ENCODE data around the gene TRERF1.

- TF ChIP-seq ZNF281 (CRISPR knock-in tag; IDR thresholded peaks at IDR 0.05) = no peak
- TF ChIP-seq, protein P1, sequence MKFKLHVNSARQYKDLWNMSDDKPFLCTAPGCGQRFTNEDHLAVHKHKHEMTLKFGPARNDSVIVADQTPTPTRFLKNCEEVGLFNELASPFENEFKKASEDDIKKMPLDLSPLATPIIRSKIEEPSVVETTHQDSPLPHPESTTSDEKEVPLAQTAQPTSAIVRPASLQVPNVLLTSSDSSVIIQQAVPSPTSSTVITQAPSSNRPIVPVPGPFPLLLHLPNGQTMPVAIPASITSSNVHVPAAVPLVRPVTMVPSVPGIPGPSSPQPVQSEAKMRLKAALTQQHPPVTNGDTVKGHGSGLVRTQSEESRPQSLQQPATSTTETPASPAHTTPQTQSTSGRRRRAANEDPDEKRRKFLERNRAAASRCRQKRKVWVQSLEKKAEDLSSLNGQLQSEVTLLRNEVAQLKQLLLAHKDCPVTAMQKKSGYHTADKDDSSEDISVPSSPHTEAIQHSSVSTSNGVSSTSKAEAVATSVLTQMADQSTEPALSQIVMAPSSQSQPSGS (CRISPR knock-in tag; IDR thresholded peaks at IDR 0.05; ENCODE audit: borderline replicate concordance, low read depth) = no peak
- no peak for TF ChIP-seq CTCF (IDR thresholded peaks at IDR 0.05)
- TF ChIP-seq, protein P2, sequence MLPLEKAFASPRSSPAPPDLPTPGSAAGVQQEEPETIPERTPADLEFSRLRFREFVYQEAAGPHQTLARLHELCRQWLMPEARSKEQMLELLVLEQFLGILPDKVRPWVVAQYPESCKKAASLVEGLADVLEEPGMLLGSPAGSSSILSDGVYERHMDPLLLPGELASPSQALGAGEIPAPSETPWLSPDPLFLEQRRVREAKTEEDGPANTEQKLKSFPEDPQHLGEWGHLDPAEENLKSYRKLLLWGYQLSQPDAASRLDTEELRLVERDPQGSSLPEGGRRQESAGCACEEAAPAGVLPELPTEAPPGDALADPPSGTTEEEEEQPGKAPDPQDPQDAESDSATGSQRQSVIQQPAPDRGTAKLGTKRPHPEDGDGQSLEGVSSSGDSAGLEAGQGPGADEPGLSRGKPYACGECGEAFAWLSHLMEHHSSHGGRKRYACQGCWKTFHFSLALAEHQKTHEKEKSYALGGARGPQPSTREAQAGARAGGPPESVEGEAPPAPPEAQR (CRISPR knock-in tag; IDR thresholded peaks at IDR 0.05) = no peak
- no peak for TF ChIP-seq ZNF138 (CRISPR knock-in tag; conservative IDR thresholded peaks at IDR 0.05)
- TF ChIP-seq ZNF219 (CRISPR knock-in tag; IDR thresholded peaks at IDR 0.05; ENCODE audit: borderline replicate concordance) = no peak
- no peak for TF ChIP-seq TEAD4 (CRISPR knock-in tag; IDR thresholded peaks at IDR 0.05)
- TF ChIP-seq SMAD4 (CRISPR knock-in tag; IDR thresholded peaks at IDR 0.05) = no peak
- TF ChIP-seq TCF7 (CRISPR knock-in tag; IDR thresholded peaks at IDR 0.05; ENCODE audit: low read depth) = no peak
- no peak for TF ChIP-seq SOX15 (CRISPR knock-in tag; IDR thresholded peaks at IDR 0.05)
- no peak for TF ChIP-seq SP1 (CRISPR knock-in tag; conservative IDR thresholded peaks at IDR 0.05)
- no peak for TF ChIP-seq IRF2 (CRISPR knock-in tag; IDR thresholded peaks at IDR 0.05; ENCODE audit: borderline replicate concordance, low read depth)
- no peak for TF ChIP-seq KAT7 (CRISPR knock-in tag; IDR thresholded peaks at IDR 0.05; ENCODE audit: borderline replicate concordance)
Measured at GRCh38 chr6:42363926-42364849, 87.5 kb downstream of the TRERF1 start.

Measured in WTC11 (cell line).